A549 (cell line): Measurements from ENCODE around the gene KCNV2. TPM values are rescaled to one million over a fixed set of nuclear protein-coding genes. Genes with fewer than 3 reads are reported as not detected.

ENCODE experiments used
- ATAC-seq, 2 experiments: fragments of 200-7000 bp in 1 of 2; fragments of >200 bp in 1 of 2; cut with Nextera tagmentation in 1 of 2; cut with Tn5 transposase in 1 of 2; 3 replicates each; pipeline versions ENCODE4 v1.8.0 to v1.9.1; 2018 to 2020; ENCODE audit warnings: mild to moderate bottlenecking in 1 of 2, moderate library complexity in 1 of 2
- CTCF ChIA-PET: fragments of 300-600 bp; sonication (Branson Sonifier 250); formaldehyde crosslinking; extraction: SDS; loops from one replicate; lab custom pipeline; 2021; ENCODE audit warnings: antibody characterized with exemption, inconsistent platforms; lab: Yijun Ruan, JAX
- POLR2A ChIA-PET: fragments of 350-600 bp; formaldehyde crosslinking; extraction: SDS; loops from one replicate; lab custom pipeline; 2021; ENCODE audit warnings: antibody characterized with exemption, inconsistent platforms; lab: Yijun Ruan, JAX
- DNase-seq, 2 experiments: peaks; one replicate each; pipeline versions ENCODE4 v3.0.0 to v3.0.0-alpha.2; 2011 to 2016; ENCODE audit warnings: low read depth in 1 of 2, low spot score in 1 of 2
- FAIRE-seq: peaks from 2 replicates; lab custom pipeline; 2011; peaks lifted over from hg19 to GRCh38; lab: Jason Lieb, UNC
- H3K27ac ChIP-seq, 2 experiments: fragments of >200 bp; sonication (Bioruptor Twin); formaldehyde crosslinking; 3 replicates each; pipeline ENCODE4 v1.5.1; 2016 to 2017
- H3K4me1 ChIP-seq: fragments of >200 bp; sonication (Bioruptor Twin); formaldehyde crosslinking; 3 replicates; pipeline ENCODE4 v1.6.1; 2016
- H3K4me2 ChIP-seq: fragments of >200 bp; sonication (Bioruptor Twin); formaldehyde crosslinking; 3 replicates; pipeline ENCODE4 v1.6.1; 2016
- H3K4me3 ChIP-seq: fragments of >200 bp; sonication (Bioruptor Twin); formaldehyde crosslinking; 3 replicates; pipeline ENCODE4 v1.5.1; 2016
- H3K9me3 ChIP-seq: fragments of >200 bp; sonication (Bioruptor Twin); formaldehyde crosslinking; 3 replicates; pipeline ENCODE4 v1.6.1; 2016
- ATOH8 ChIP-seq: fragments of 250-450 bp; sonication (Bioruptor Pico); IDR thresholded peaks from 2 replicates; pipeline ENCODE4 v1.5.0; 2020; ENCODE audit warnings: low read depth, mild to moderate bottlenecking, moderate library complexity
- BCL3 ChIP-seq: fragments of >200 bp; sonication (Bioruptor Twin); formaldehyde crosslinking; IDR thresholded peaks from 3 replicates; pipeline ENCODE4 v1.6.1; 2016
- BHLHE40 ChIP-seq: IDR thresholded peaks from 2 replicates; pipeline ENCODE4 v1.6.1; 2012; ENCODE audit warnings: low read depth, low read length, inconsistent platforms
- CBX2 ChIP-seq: fragments of 200-600 bp; sonication (generic); IDR thresholded peaks from 2 replicates; pipeline ENCODE4 v1.6.1; 2016; ENCODE audit warnings: low read depth, mild to moderate bottlenecking, borderline replicate concordance
- CEBPB ChIP-seq, 2 experiments: fragments of >200 bp in 1 of 2; sonication (Bioruptor Twin) in 1 of 2; formaldehyde crosslinking in 1 of 2; IDR thresholded peaks; 2 replicates each; pipeline ENCODE4 v1.6.1; 2012 to 2016
- CHD2 ChIP-seq: fragments of 150-350 bp; IDR thresholded peaks from 2 replicates; pipeline ENCODE4 v1.6.1; 2014; ENCODE audit warnings: low read length; ENCODE audit not compliant: partially characterized antibody
- CHD4 ChIP-seq: fragments of 200-600 bp; sonication (generic); IDR thresholded peaks from 2 replicates; pipeline ENCODE4 v1.6.1; 2016; ENCODE audit warnings: antibody characterized with exemption, mild to moderate bottlenecking, borderline replicate concordance
- CTCF ChIP-seq: fragments of >200 bp; sonication (Bioruptor Twin); formaldehyde crosslinking; IDR thresholded peaks from 3 replicates; pipeline ENCODE4 v1.5.1; 2016
- EHF ChIP-seq: fragments of 250-450 bp; sonication (Bioruptor Pico); IDR thresholded peaks from 2 replicates; pipeline ENCODE4 v1.5.0; 2020; ENCODE audit warnings: mild to moderate bottlenecking
- EHMT2 ChIP-seq: fragments of 200-600 bp; sonication (generic); IDR thresholded peaks from 2 replicates; pipeline ENCODE4 v1.6.1; 2016; ENCODE audit warnings: antibody characterized with exemption, low read depth, mild to moderate bottlenecking, moderate library complexity
- ESRRA ChIP-seq: fragments of 150-350 bp; IDR thresholded peaks from 2 replicates; pipeline ENCODE4 v1.6.1; 2014; ENCODE audit warnings: mild to moderate bottlenecking, low read length, borderline replicate concordance
- GATA3 ChIP-seq: IDR thresholded peaks from 2 replicates; pipeline ENCODE4 v1.6.1; 2012; ENCODE audit warnings: borderline replicate concordance
- HDAC2 ChIP-seq: fragments of 200-600 bp; sonication (generic); IDR thresholded peaks from 2 replicates; pipeline ENCODE4 v1.6.1; 2016
- HEYL ChIP-seq: fragments of 250-450 bp; sonication (Bioruptor Pico); IDR thresholded peaks from 2 replicates; pipeline ENCODE4 v1.8.0; 2021; ENCODE audit warnings: mild to moderate bottlenecking, moderate library complexity
- JUN ChIP-seq, 2 experiments: fragments of >200 bp; sonication (Bioruptor Twin); formaldehyde crosslinking; IDR thresholded peaks; 2 replicates in 1 of 2; 3 replicates in 1 of 2; pipeline ENCODE4 v1.6.1; 2016 to 2017
- JUNB ChIP-seq: fragments of >200 bp; sonication (Bioruptor Twin); formaldehyde crosslinking; IDR thresholded peaks from 2 replicates; pipeline ENCODE4 v1.6.1; 2016
- MAFK ChIP-seq: fragments of 450-650 bp; IDR thresholded peaks from 2 replicates; pipeline ENCODE4 v1.6.1; 2014; ENCODE audit not compliant: partially characterized antibody
- MAX ChIP-seq: IDR thresholded peaks from 2 replicates; pipeline ENCODE4 v1.6.1; 2012
- MAZ ChIP-seq: fragments of 150-350 bp; IDR thresholded peaks from 2 replicates; pipeline ENCODE4 v1.6.1; 2014; ENCODE audit warnings: antibody characterized with exemption, low read depth, low read length, borderline replicate concordance
- MYC ChIP-seq: IDR thresholded peaks from 2 replicates; pipeline ENCODE4 v1.6.1; 2012; ENCODE audit warnings: mild to moderate bottlenecking, inconsistent platforms, low read length, improper control_type of control experiment, borderline replicate concordance
- NPAS2 ChIP-seq: fragments of 250-450 bp; sonication (Bioruptor Pico); IDR thresholded peaks from 2 replicates; pipeline ENCODE4 v1.8.0; 2022; ENCODE audit warnings: mild to moderate bottlenecking, moderate library complexity, borderline replicate concordance
- PBX3 ChIP-seq: IDR thresholded peaks from 2 replicates; pipeline ENCODE4 v1.6.1; 2012
- RARB ChIP-seq: fragments of 250-450 bp; sonication (Bioruptor Pico); IDR thresholded peaks from 2 replicates; pipeline ENCODE4 v1.8.0; 2021; ENCODE audit warnings: mild to moderate bottlenecking, moderate library complexity
- RFX5 ChIP-seq: fragments of 450-650 bp; IDR thresholded peaks from 2 replicates; pipeline ENCODE4 v1.7.1; 2014; ENCODE audit warnings: antibody characterized with exemption, mild to moderate bottlenecking, moderate library complexity
- SMC3 ChIP-seq: fragments of >200 bp; sonication (Bioruptor Twin); formaldehyde crosslinking; IDR thresholded peaks from 3 replicates; pipeline ENCODE4 v1.6.1; 2018; ENCODE audit warnings: inconsistent platforms
- SREBF2 ChIP-seq: fragments of 450-650 bp; IDR thresholded peaks from 2 replicates; pipeline ENCODE4 v1.6.1; 2014; ENCODE audit warnings: mild to moderate bottlenecking, moderate library complexity
- TFCP2L1 ChIP-seq: fragments of 250-450 bp; sonication (Bioruptor Pico); IDR thresholded peaks from 2 replicates; pipeline ENCODE4 v1.5.0; 2021; ENCODE audit warnings: mild to moderate bottlenecking
- USF2 ChIP-seq: fragments of 450-650 bp; IDR thresholded peaks from 2 replicates; pipeline ENCODE4 v1.6.1; 2014; ENCODE audit warnings: antibody characterized with exemption
- ZFP36 ChIP-seq: fragments of 450-650 bp; IDR thresholded peaks from 2 replicates; pipeline ENCODE4 v1.6.1; 2014; ENCODE audit warnings: borderline replicate concordance; ENCODE audit not compliant: partially characterized antibody
- WGBS: methylation state at CpG from one replicate; pipeline ENCODE4 v1.1.6; 2017; ENCODE audit errors: missing lambda C conversion rate; 5-methylcytosine and 5-hydroxymethylcytosine counted together
- polyA plus RNA-seq, 4 experiments: library from polyadenylated mRNA; depleted of rRNA in 3 of 4; stranded (reverse); fragments of >200 nt; fragmentation: RNase III in 1 of 4; extraction: RNeasy Plus Mini Kit Qiagen cat#74134 plus additional on column Dnase treatment in 1 of 4; gene quantifications; 2 replicates in 3 of 4; 3 replicates in 1 of 4; pipeline ENCODE4 v1.2.3, GENCODE V29; 2011 to 2017

KCNV2 gene
- polyA plus RNA-seq, 2 of the 4 experiments (the other 2 are of a cell fraction): not detected

- no peak for TF ChIP-seq CHD4
- TF ChIP-seq MYC: no peak
- no peak for TF ChIP-seq NPAS2 (CRISPR knock-in tag)
- TF ChIP-seq CHD2: no peak
- TF ChIP-seq USF2: no peak
- no peak for TF ChIP-seq BCL3
- no peak for TF ChIP-seq EHMT2
- no peak for TF ChIP-seq CTCF
- TF ChIP-seq CEBPB (IDR thresholded peaks at IDR 0.05): no peak
- no peak for TF ChIP-seq ESRRA
- no peak for TF ChIP-seq RARB
- TF ChIP-seq JUNB: no peak
- TF ChIP-seq SREBF2: no peak
- TF ChIP-seq RFX5: no peak
- no peak for TF ChIP-seq TFCP2L1 (CRISPR knock-in tag)
- TF ChIP-seq GATA3: no peak
- Histone ChIP-seq H3K4me2 (no peak overlapping the region), H3K4me3 (no peak overlapping the region), H3K4me1 (no peaks in the 10 kb centered on the region), H3K9me3 (no peaks in the 10 kb centered on the region), H3K27ac (no peak overlapping the region)
- FAIRE-seq (no peak), ATAC-seq (no peak), DNase-seq (no peak)
- WGBS: 83% methylated on average over 3 of the region's 3 CpGs
- ChIA-PET POLR2A (no interaction called here), CTCF (interaction anchor here (1.0 kb wide), 1 partner anchor 63 kb away, joined by 3 read pairs; no protein-coding TSS in a partner anchor)
These were observed 24.3 kb upstream of the KCNV2 start for GRCh38 chr9:2693056-2693455.

- POLR2A ChIA-PET: no interaction called here
- H3K4me2 ChIP-seq: no peak overlapping the region
- no peaks in the 10 kb centered on the region for H3K4me1 ChIP-seq
- FAIRE-seq: no peak
- ATAC-seq: no peak
- DNase-seq: no peak
- WGBS: 65% methylated on average over 3 of the region's 3 CpGs
- no peaks in the 10 kb centered on the region for H3K9me3 ChIP-seq
- no peak overlapping the region for H3K27ac ChIP-seq
- H3K4me3 ChIP-seq: no peak overlapping the region
- TF ChIP-seq RFX5 (no peak), HDAC2 (no peak), PBX3 (no peak), JUN (IDR thresholded peaks at IDR 0.05) (no peak), MAX (no peak), TFCP2L1 (CRISPR knock-in tag) (no peak), CBX2 (no peak), ATOH8 (no peak), SMC3 (no peak), EHF (no peak), ZFP36 (no peak), MAFK (no peak), BHLHE40 (no peak), CTCF (no peak), MAZ (no peak), HEYL (CRISPR knock-in tag) (no peak)
- CTCF ChIA-PET: no interaction called here
These were observed 19.8 kb upstream of the KCNV2 start for GRCh38 chr9:2697492-2697891.
